WI38 (cell line): Measurements from ENCODE around the gene KRT79.

Experiments used
- H3K4me3 ChIP-seq: 2 replicates; pipeline ENCODE4 v1.5.1; 2011; ENCODE audit warnings: low read depth, mild to moderate bottlenecking, control low read depth, low read length
- CTCF ChIP-seq: IDR thresholded peaks from 2 replicates; pipeline ENCODE4 v1.5.1; 2012; ENCODE audit warnings: low read depth, mild to moderate bottlenecking, control low read depth, low read length

Gene KRT79

GRCh38 chr12:52771505-52771904 lies 62.6 kb downstream of the KRT79 start:
- no peak overlapping the region for H3K4me3 ChIP-seq
- no peak for TF ChIP-seq CTCF
